ENCODE data around the gene CPSF4L.

- no peak for TF ChIP-seq POLR2AphosphoS5 (IDR thresholded peaks at IDR 0.05; ENCODE audit: low read depth, low read length)
- TF ChIP-seq POLR2A (IDR thresholded peaks at IDR 0.05; ENCODE audit: low read depth, low read length): no peak
- no peak for TF ChIP-seq TAF1 (IDR thresholded peaks at IDR 0.05; ENCODE audit: borderline replicate concordance, low read depth, low read length)
Observed at GRCh38 chr17:73290399-73291259, 28.9 kb upstream of the CPSF4L start.

Data from GM12892 (cell line).